CD4-positive, alpha-beta T cell treated with Interleukin-4 for 4 hours (primary cell): ENCODE measurements around the gene CZIB.
A peak's percentile ranks its signal among the peaks of the same experiment; 100 is the strongest.
"Not testable (repeated sequence)": the region's sequence is repeated elsewhere in the genome, so short reads cannot be mapped to it uniquely, and the experiment has no call there.

Experiments used
- DNase-seq: peaks from one replicate; pipeline ENCODE4 v3.0.0-alpha.2; 2020

CZIB gene

DNA sequence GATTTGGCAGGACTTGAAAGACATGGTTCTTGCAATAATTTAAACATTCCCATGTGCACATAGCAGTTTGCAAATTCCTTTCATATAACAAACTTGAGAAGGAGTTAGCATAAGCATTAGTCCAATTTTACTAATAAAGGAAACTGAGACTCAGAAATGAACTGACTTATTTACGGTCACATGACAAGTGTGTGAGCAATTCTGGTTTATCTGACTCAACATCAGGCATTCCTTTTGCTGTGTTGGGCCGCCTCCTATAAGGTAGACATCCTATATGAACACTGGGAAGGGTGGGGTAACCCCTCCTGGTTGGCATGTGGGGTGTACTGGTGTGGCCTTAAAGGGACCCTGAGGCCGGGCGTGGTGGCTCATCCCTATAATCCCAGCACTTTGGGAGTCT, 32.3 kb downstream of the CZIB start:
- no peak for DNase-seq

DNA sequence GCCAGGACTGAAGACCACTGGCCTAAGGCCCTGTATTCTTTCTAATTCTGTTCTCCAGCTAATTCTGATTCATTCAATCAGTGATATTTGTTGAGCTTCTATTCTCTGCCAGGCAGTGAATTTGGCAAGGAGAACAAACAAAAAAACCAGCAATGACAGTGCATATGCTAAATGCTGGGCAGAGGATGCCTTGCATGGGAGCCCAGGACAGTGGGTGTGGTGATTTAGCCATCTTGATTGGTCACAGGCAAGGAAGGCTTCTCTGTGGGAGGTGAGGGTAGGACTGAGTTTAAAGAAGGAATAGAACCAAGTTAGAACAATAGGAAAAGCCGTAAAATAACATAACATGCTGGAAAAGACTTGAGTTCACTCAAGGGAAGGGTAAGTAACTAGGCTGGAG, 33.0 kb downstream of the CZIB start:
- DNase-seq = no peak

GRCh38 chr1:53186533-53186932, 33.9 kb downstream of the CZIB start:
- DNase-seq = no peak

GRCh38 chr1:53185955-53186297, 34.5 kb downstream of the CZIB start:
- DNase-seq = not testable (repeated sequence)

GRCh38 chr1:53183095-53183990, 37.1 kb downstream of the CZIB start:
- no peak for DNase-seq

- DNase-seq = no peak
Observed at GRCh38 chr1:53182716-53183094, 37.7 kb downstream of the CZIB start.

- peak; percentile 80 for DNase-seq
Observed at GRCh38 chr1:53182111-53182593, 38.3 kb downstream of the CZIB start.

- no peak for DNase-seq
Observed at GRCh38 chr1:53180951-53181350, 39.5 kb downstream of the CZIB start.

- DNase-seq = no peak
Observed at GRCh38 chr1:53180226-53180625, 40.2 kb downstream of the CZIB start.

- DNase-seq = no peak
Observed at GRCh38 chr1:53176452-53177208, 43.8 kb downstream of the CZIB start.

DNA sequence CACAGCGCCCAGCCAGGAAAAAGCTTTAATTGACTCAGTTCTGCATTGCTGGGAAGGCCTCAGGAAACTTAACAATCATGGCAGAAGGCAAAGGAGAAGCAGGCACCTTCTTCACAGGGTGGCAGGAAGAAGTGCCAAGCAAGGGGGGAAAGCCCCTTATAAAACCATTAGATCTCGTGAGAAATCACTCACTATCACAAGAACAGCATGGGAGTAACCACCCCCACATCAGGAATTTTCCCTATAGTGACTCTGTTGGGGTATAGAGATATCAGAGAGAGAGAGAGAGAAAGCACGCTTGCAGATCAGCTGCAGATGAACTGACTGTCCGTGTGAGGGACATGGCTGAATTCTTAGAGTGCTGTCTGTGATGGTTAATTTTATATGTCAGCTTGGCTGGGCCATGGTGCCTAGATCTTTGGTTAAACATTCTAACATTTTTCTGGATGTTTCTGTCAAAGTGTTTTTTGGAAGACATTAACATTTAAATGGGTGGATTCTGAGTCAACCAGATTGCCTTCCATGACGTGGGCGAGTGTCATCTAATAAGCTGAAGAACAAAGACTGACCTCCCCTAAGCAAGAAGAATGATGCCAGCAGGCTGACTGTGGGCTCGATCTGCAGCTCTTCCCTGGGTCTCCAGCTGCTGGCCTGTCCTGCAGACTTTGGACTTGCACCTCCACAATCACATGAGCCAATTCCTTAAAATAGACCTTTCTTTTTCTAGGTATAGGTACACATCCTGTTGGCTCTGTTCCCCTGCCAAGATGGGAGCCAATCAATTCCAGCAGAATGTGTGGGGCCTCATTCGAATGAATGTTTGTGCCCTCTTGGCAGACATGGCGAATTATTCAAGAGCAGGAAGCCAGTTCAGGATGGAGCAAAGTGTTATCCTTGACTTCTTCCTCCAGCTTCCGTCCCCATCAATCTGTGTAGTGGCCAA, 45.2 kb downstream of the CZIB start:
- DNase-seq = no peak

GRCh38 chr1:53172426-53173128, 47.9 kb downstream of the CZIB start:
- no peak for DNase-seq

DNA sequence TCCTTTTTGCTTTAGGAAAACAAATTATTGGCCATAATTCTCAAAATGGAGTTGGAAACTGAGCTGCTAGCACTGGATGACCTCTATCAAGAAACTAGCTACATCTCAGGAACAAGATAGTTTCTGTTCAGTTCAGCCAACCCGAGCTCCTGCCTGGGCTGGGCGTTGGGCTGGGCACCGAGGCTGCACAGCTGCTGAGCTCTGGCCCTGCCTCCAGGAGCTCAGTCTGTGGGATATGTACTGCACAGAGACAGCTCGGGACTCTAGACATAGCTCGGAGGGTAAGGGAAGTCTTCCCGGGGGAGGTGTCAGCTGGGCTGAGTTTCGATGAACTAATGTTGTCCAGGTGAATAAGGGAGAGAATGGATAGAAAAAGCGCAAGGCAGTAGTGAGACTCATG, 53.5 kb downstream of the CZIB start:
- no peak for DNase-seq

DNA sequence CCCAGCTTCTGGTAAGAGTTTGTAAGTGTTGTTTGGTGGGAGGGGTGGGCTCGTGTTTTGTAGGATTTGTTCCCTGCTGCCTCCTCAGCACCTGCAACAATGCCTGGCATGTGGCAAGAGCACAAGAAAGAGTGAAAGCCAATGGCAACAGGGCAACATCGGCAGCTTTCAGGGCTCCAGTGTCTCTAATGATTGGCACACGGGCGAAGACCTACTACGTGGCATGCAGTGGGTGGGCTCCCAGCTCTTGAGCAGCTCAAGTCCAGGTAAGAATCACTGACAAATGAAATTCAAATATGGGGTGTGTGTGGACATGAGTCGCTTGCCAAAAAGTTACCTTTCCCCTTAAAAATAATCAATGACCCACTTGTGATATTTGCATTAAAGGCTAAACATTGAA, 54.1 kb downstream of the CZIB start:
- DNase-seq = no peak

GRCh38 chr1:53165408-53165961, 54.9 kb downstream of the CZIB start:
- DNase-seq = no peak
